Measurements from ENCODE around the gene PGGT1B.
A peak's percentile ranks its signal among the peaks of the same experiment; 100 is the strongest.
"Not testable (repeated sequence)": the region's sequence is repeated elsewhere in the genome, so short reads cannot be mapped to it uniquely, and the experiment has no call there.

Gene PGGT1B

DNA sequence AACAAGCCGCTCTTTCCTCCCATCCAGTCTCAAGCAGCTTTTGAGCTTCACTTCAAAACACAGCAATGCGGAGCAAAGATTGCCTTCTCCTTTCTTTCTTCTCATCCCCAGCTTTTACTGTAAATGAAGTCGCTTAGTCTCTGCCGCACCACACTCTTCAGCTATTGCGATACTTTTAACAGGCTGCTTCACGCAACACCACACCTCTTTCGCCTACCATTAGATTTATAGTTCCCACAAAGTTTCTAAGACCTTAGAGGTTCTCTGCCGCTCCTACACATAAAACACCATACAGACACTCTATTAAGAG, 711 bp downstream of the PGGT1B start:
- Histone ChIP-seq H3K36me3 (replicated peaks; ENCODE audit: low read depth, low read length) (no peaks in the 10 kb centered on the region), H3K79me2 (ENCODE audit: low read length) (peaks cover 53% of the 10 kb centered on the region), H3K9ac (ENCODE audit: low read length) (peak overlapping the region; percentile 88), H3K4me1 (ENCODE audit: low read length) (peaks cover 19% of the 10 kb centered on the region), H3K4me2 (ENCODE audit: low read length) (peak overlapping the region; percentile 72), H3K27ac (ENCODE audit: low read length) (peak overlapping the region; percentile 71), H3K4me3 (ENCODE audit: low read length) (peak overlapping the region; percentile 86), H4K20me1 (ENCODE audit: insufficient read depth, low read length) (0 out of 2 replicates have a peak, but pooled peaks cover 7% of the 10 kb centered on the region), H3K27me3 (ENCODE audit: low read depth, low read length) (no peaks in the 10 kb centered on the region), H2AFZ (ENCODE audit: low read depth, low read length) (no peak overlapping the region; the same call in 1 of the 2 replicates), H3K9me3 (ENCODE audit: insufficient read depth, low read length) (no peaks in the 10 kb centered on the region)
- TF ChIP-seq EZH2phosphoT487 (IDR thresholded peaks at IDR 0.05; ENCODE audit: low read depth): no peak
- TF ChIP-seq, protein P1, sequence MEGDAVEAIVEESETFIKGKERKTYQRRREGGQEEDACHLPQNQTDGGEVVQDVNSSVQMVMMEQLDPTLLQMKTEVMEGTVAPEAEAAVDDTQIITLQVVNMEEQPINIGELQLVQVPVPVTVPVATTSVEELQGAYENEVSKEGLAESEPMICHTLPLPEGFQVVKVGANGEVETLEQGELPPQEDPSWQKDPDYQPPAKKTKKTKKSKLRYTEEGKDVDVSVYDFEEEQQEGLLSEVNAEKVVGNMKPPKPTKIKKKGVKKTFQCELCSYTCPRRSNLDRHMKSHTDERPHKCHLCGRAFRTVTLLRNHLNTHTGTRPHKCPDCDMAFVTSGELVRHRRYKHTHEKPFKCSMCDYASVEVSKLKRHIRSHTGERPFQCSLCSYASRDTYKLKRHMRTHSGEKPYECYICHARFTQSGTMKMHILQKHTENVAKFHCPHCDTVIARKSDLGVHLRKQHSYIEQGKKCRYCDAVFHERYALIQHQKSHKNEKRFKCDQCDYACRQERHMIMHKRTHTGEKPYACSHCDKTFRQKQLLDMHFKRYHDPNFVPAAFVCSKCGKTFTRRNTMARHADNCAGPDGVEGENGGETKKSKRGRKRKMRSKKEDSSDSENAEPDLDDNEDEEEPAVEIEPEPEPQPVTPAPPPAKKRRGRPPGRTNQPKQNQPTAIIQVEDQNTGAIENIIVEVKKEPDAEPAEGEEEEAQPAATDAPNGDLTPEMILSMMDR (IDR thresholded peaks at IDR 0.05; ENCODE audit: low read depth, low read length): no peak

DNA sequence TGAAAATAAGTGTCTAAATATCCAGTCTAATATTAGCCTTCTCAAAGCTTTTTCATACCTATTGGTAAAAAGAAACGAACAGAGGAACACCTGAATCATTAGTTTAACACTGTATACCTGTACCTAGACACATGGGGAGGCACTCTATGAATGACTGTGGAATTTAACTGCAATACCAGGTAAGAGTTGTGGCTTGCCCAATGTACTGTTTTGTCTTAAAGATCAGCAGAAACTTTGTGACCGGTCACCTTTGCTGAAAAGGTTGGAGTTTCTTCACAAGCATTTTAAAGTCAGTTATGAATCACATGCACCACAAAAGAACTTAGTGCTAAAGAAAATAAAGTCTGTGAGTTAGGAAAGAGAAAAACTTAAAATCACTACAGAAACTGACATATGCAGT, 2.4 kb downstream of the PGGT1B start:
- H3K79me2 ChIP-seq (ENCODE audit: low read length): peaks cover 70% of the 10 kb centered on the region
- no peak overlapping the region for H3K4me2 ChIP-seq (ENCODE audit: low read length)
- H3K27me3 ChIP-seq (ENCODE audit: low read depth, low read length): no peaks in the 10 kb centered on the region
- no peaks in the 10 kb centered on the region for H3K36me3 ChIP-seq (replicated peaks; ENCODE audit: low read depth, low read length)
- no peak overlapping the region for H2AFZ ChIP-seq (ENCODE audit: low read depth, low read length)
- peaks cover 19% of the 10 kb centered on the region for H3K4me1 ChIP-seq (ENCODE audit: low read length)
- H3K9me3 ChIP-seq (ENCODE audit: insufficient read depth, low read length): no peaks in the 10 kb centered on the region
- H3K4me3 ChIP-seq (ENCODE audit: low read length): no peak overlapping the region
- H3K27ac ChIP-seq (ENCODE audit: low read length): no peak overlapping the region
- no peak for TF ChIP-seq EZH2phosphoT487 (IDR thresholded peaks at IDR 0.05; ENCODE audit: low read depth)
- TF ChIP-seq, protein P1 (IDR thresholded peaks at IDR 0.05; ENCODE audit: low read depth, low read length): no peak
- peaks cover 7% of the 10 kb centered on the region; the same call in 1 of the 2 replicates for H4K20me1 ChIP-seq (ENCODE audit: insufficient read depth, low read length)
- no peak overlapping the region for H3K9ac ChIP-seq (ENCODE audit: low read length)

DNA sequence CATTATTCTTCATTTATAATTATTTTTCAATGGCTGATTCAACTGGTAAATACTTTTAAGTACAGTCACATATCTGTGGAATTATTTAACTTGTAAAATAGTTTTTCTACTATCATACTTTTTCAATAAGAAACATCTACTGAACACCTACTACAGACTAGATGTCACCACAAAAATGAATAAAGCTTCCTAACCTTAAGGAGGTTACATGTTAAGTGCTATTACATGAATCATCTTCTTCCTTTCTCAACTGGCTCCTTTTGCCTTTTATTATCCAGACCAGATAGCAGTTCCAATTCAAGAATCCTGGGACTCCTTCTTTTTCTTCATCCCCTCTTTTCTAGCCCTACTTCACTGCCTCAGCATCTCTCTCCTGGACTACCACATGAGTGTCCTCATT, 4.7 kb downstream of the PGGT1B start:
- TF ChIP-seq, protein P1 (IDR thresholded peaks at IDR 0.05; ENCODE audit: low read depth, low read length): no peak
- no peak for TF ChIP-seq EZH2phosphoT487 (IDR thresholded peaks at IDR 0.05; ENCODE audit: low read depth)
- Histone ChIP-seq H3K36me3 (replicated peaks; ENCODE audit: low read depth, low read length) (no peaks in the 10 kb centered on the region), H3K4me2 (ENCODE audit: low read length) (no peak overlapping the region), H3K27ac (ENCODE audit: low read length) (no peak overlapping the region), H4K20me1 (ENCODE audit: insufficient read depth, low read length) (peaks cover 7% of the 10 kb centered on the region; the same call in 1 of the 2 replicates), H3K27me3 (ENCODE audit: low read depth, low read length) (no peaks in the 10 kb centered on the region), H3K4me3 (ENCODE audit: low read length) (no peak overlapping the region), H3K9me3 (ENCODE audit: insufficient read depth, low read length) (no peaks in the 10 kb centered on the region), H3K4me1 (ENCODE audit: low read length) (peaks cover 15% of the 10 kb centered on the region), H3K79me2 (ENCODE audit: low read length) (peaks cover 83% of the 10 kb centered on the region), H2AFZ (ENCODE audit: low read depth, low read length) (no peak overlapping the region), H3K9ac (ENCODE audit: low read length) (no peak overlapping the region)

DNA sequence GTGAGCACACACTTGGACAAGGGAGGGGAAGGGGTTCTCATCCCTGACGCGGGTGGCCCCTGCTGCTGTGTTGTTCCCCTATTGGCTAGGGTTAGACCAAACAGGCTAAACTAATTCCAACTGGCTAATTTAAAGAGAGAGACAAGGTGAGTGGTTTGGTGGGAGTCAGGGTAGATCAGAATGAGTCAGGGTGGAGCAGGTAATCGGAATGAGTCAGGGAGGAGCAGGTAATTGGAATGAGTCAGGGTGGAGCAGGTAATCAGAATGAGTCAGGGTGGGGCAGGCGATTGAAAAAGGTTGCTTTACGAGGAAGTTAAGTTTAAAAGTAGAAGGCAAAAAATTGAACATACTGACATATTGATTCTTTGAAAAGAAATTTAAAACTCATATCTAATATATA, 13.3 kb downstream of the PGGT1B start:
- H3K79me2 ChIP-seq (ENCODE audit: low read length); H3K27ac ChIP-seq (ENCODE audit: low read length); H3K9ac ChIP-seq (ENCODE audit: low read length); H3K4me2 ChIP-seq (ENCODE audit: low read length); H3K9me3 ChIP-seq (ENCODE audit: insufficient read depth, low read length); H3K4me3 ChIP-seq (ENCODE audit: low read length); H3K27me3 ChIP-seq (ENCODE audit: low read depth, low read length); H2AFZ ChIP-seq (ENCODE audit: low read depth, low read length); H4K20me1 ChIP-seq (ENCODE audit: insufficient read depth, low read length): not testable (repeated sequence)
- H3K4me1 ChIP-seq (ENCODE audit: low read length): peaks cover 10% of the 10 kb centered on the region; the same call in 1 of the 2 replicates
- peaks cover 11% of the 10 kb centered on the region for H3K36me3 ChIP-seq (replicated peaks; ENCODE audit: low read depth, low read length)

Data from OCI-LY3 (cell line).